HepG2 (cell line): ENCODE results near the gene IGFBP5. TPM values are rescaled to one million over a fixed set of nuclear protein-coding genes. Genes with fewer than 3 reads are reported as not detected.

Source experiments
- ATAC-seq: fragments of 200-7000 bp; cut with Tn5 transposase; 3 replicates; pipeline ENCODE4 v1.9.1; 2020; ENCODE audit warnings: mild to moderate bottlenecking, moderate library complexity
- BruUV-seq: library from RNA; stranded (reverse); fragments of 400-500 nt; replicated peaks from 2 replicates; lab custom pipeline; 2021; lab: Mats Ljungman, UMichigan
- CTCF ChIA-PET: fragments of 300-600 bp; formaldehyde crosslinking; extraction: SDS; loops from one replicate; lab custom pipeline; 2021; ENCODE audit warnings: low total read pairs, inconsistent platforms, low intra/inter-chr PET ratio; lab: Yijun Ruan, JAX
- POLR2A ChIA-PET: fragments of 350-600 bp; sonication (Branson Sonifier 250); formaldehyde crosslinking; loops from one replicate; lab custom pipeline; 2020; ENCODE audit warnings: antibody characterized with exemption, inconsistent platforms; lab: Yijun Ruan, JAX
- DNase-seq: peaks from one replicate; pipeline ENCODE4 v3.0.0-alpha.2; 2015; ENCODE audit warnings: low spot score
- FAIRE-seq: peaks from 3 replicates; lab custom pipeline; 2011; peaks lifted over from hg19 to GRCh38; lab: Jason Lieb, UNC
- H2AFZ ChIP-seq: one replicate; pipeline ENCODE4 v1.6.1; 2011; ENCODE audit warnings: low read length, inconsistent platforms
- H3K27ac ChIP-seq: fragments of 300-600 bp; 3 replicates; pipeline ENCODE4 v1.8.0; 2011; ENCODE audit warnings: mixed run types, mild to moderate bottlenecking, mixed read lengths, low read length, inconsistent platforms; ENCODE audit not compliant: insufficient read depth; ENCODE audit errors: extremely low read length
- H3K27me3 ChIP-seq, 2 experiments: fragments of 200-600 bp in 1 of 2; 2 replicates in 1 of 2; 3 replicates in 1 of 2; pipeline versions ENCODE4 v1.6.0 to v1.8.0; 2011; ENCODE audit warnings: low read length in 2 of 2, mild to moderate bottlenecking in 2 of 2, moderate library complexity in 2 of 2, inconsistent platforms in 1 of 2; ENCODE audit not compliant: insufficient read depth in 2 of 2, control insufficient read depth in 1 of 2
- H3K36me3 ChIP-seq, 2 experiments: fragments of 200-600 bp in 1 of 2; replicated peaks in 1 of 2; 2 replicates in 1 of 2; 3 replicates in 1 of 2; pipeline versions ENCODE4 v1.5.1 to v1.8.0; 2011; ENCODE audit warnings: low read length in 2 of 2, inconsistent platforms in 1 of 2; ENCODE audit not compliant: insufficient read depth in 2 of 2, control insufficient read depth in 1 of 2
- H3K4me1 ChIP-seq: 2 replicates; pipeline ENCODE4 v1.5.1; 2012; ENCODE audit warnings: low read length, inconsistent platforms; ENCODE audit not compliant: insufficient read depth
- H3K4me2 ChIP-seq: 2 replicates; pipeline ENCODE4 v1.6.0; 2011; ENCODE audit warnings: low read depth, low read length, inconsistent platforms
- H3K4me3 ChIP-seq, 3 experiments: fragments of 200-600 bp in 1 of 3; sonication (generic), shearing (Covaris generic) in 1 of 3; replicated peaks in 1 of 3; 2 replicates each; pipeline ENCODE4 v1.5.1; 2011 to 2016; ENCODE audit warnings: low read length in 3 of 3, inconsistent platforms in 2 of 3, low read depth in 2 of 3, mild to moderate bottlenecking in 2 of 3, control low read depth in 1 of 3, mixed read lengths in 1 of 3; ENCODE audit not compliant: insufficient read depth in 1 of 3
- H3K79me2 ChIP-seq: one replicate; pipeline ENCODE4 v1.6.1; 2011; ENCODE audit warnings: low read length, inconsistent platforms; ENCODE audit not compliant: insufficient read depth
- H3K9ac ChIP-seq: 2 replicates; pipeline ENCODE4 v1.6.0; 2011; ENCODE audit warnings: mild to moderate bottlenecking, low read depth, low read length, inconsistent platforms; ENCODE audit not compliant: insufficient read depth
- H3K9me3 ChIP-seq: 2 replicates; pipeline ENCODE4 v1.5.1; 2012; ENCODE audit warnings: mild to moderate bottlenecking, low read length
- H4K20me1 ChIP-seq: 2 replicates; pipeline ENCODE4 v1.6.0; 2011; ENCODE audit warnings: inconsistent platforms, mild to moderate bottlenecking, low read length, moderate library complexity; ENCODE audit not compliant: insufficient read depth
- CEBPB ChIP-seq: IDR thresholded peaks from 2 replicates; pipeline ENCODE4 v1.6.1; 2011; ENCODE audit warnings: low read depth, low read length, improper control_type of control experiment, borderline replicate concordance
- IKZF5 ChIP-seq: IDR thresholded peaks from 2 replicates; pipeline ENCODE4 v1.6.1; 2018; ENCODE audit warnings: missing genetic modification reagents, mild to moderate bottlenecking, missing compliant biosample characterization
- IRF9 ChIP-seq: sonication (generic); formaldehyde crosslinking; IDR thresholded peaks from 2 replicates; pipeline ENCODE4 v1.8.0; 2022; ENCODE audit warnings: missing genetic modification reagents, mild to moderate bottlenecking, borderline replicate concordance
- ISX ChIP-seq: sonication (generic); formaldehyde crosslinking; conservative IDR thresholded peaks from 2 replicates; pipeline ENCODE4 v1.5.0; 2020; ENCODE audit warnings: missing genetic modification reagents
- MBD4 ChIP-seq: IDR thresholded peaks from 2 replicates; pipeline ENCODE4 v1.6.1; 2012; ENCODE audit warnings: low read length, inconsistent platforms, borderline replicate concordance
- MEIS1 ChIP-seq: sonication (generic); formaldehyde crosslinking; IDR thresholded peaks from 2 replicates; pipeline ENCODE4 v1.9.0; 2021; ENCODE audit warnings: mild to moderate bottlenecking, missing genetic modification reagents, moderate library complexity, borderline replicate concordance
- ZNF335 ChIP-seq: sonication (generic); formaldehyde crosslinking; IDR thresholded peaks from 2 replicates; pipeline ENCODE4 v1.4.0; 2020; ENCODE audit warnings: missing genetic modification reagents
- WGBS: methylation state at CpG from one replicate; pipeline ENCODE4 v1.1.6; 2017; ENCODE audit warnings: low lambda C conversion rate; 5-methylcytosine and 5-hydroxymethylcytosine counted together
- in situ Hi-C: cut with HindIII; loops from 2 replicates; pipeline ENCODE4 v1.10.0; 2017; ENCODE audit warnings: low pct_unique_long_range_greater_than_20kb; ENCODE audit not compliant: extremely low pct_ligation_motif_present
- intact Hi-C: fragments of 100-400 bp; cut with micrococcal nuclease; formaldehyde crosslinking; loops from one replicate; pipeline ENCODE4 v1.10.0; 2022; ENCODE audit not compliant: unreplicated experiment
- polyA plus RNA-seq, 8 experiments: library from polyadenylated mRNA; depleted of rRNA in 3 of 8; stranded (reverse) in 7 of 8; unstranded in 1 of 8; fragments of >200 nt; fragmentation: Illumina TruSeq in 4 of 8; extraction: Trizol in 4 of 8; gene quantifications; 2 replicates each; pipeline versions ENCODE4 v1.2.1 to v1.2.3, GENCODE V29; 2011 to 2016; ENCODE audit warnings: low read depth in 4 of 8, missing spikeins in 1 of 8, mixed read lengths in 1 of 8; ENCODE audit not compliant: insufficient read depth in 1 of 8
- total RNA-seq, 5 experiments: library from RNA; depleted of rRNA; stranded (reverse); fragments of >200 nt; fragmentation: Illumina TruSeq; extraction: Trizol; gene quantifications; 2 replicates each; pipeline ENCODE4 v1.2.3, GENCODE V29; 2016; ENCODE audit warnings: low read depth in 1 of 5

Gene IGFBP5
- total and polyA plus RNA-seq, 2 of the 13 experiments (the other 11 are each of a cell fraction or from before 2014, with no cell fraction given): 0.15 TPM; not detected in 1

- in situ Hi-C loops: no loop called here
- TF ChIP-seq ZNF335 (CRISPR knock-in tag) (no peak), CEBPB (peak; percentile 66), IKZF5 (no peak), MBD4 (no peak), MEIS1 (CRISPR knock-in tag) (no peak), IRF9 (CRISPR knock-in tag) (no peak), ISX (CRISPR knock-in tag) (no peak)
- TF ChIP-seq, all 625 proteins: peak for 1
- Histone ChIP-seq H3K36me3 (no peaks in the 10 kb centered on the region), H4K20me1 (no peaks in the 10 kb centered on the region), H3K79me2 (no peaks in the 10 kb centered on the region), H3K9me3 (no peaks in the 10 kb centered on the region), H3K4me2 (no peak overlapping the region), H3K4me3 (no peak overlapping the region), H2AFZ (no peak overlapping the region), H3K27ac (no peak overlapping the region), H3K4me1 (no peaks in the 10 kb centered on the region), H3K27me3 (peaks cover 0 to 34% of the 10 kb centered on the region in 2 experiments; a peak in 3 of 5 replicates), H3K9ac (no peak overlapping the region)
- ATAC-seq: no peak
- CTCF ChIA-PET: no interaction called here
- BruUV-seq: no TSS peak
- POLR2A ChIA-PET: no interaction called here
- no peak for DNase-seq
- peak; percentile 21 for FAIRE-seq
- intact Hi-C loops: no loop called here
- WGBS: 24% methylated on average over 7 of the region's 7 CpGs
Measured at GRCh38 chr2:216701544-216701943, 6.2 kb upstream of the IGFBP5 start.
